ENCODE measurements around the gene OLFM1.

- TF ChIP-seq CTCF (conservative IDR thresholded peaks at IDR 0.05): no peak
- no peak for TF ChIP-seq EZH2 (IDR thresholded peaks at IDR 0.05; ENCODE audit: low read depth)
Measured at GRCh38 chr9:135050072-135050990, 37.1 kb upstream of the OLFM1 start.

Measured in PC-9 (cell line).